Psoas muscle (tissue), 8 donors: ENCODE data around the gene CNRIP1. TPM values are rescaled to one million over a fixed set of nuclear protein-coding genes. Genes with fewer than 3 reads are reported as not detected.

Experiments
- ATAC-seq, 4 donors: fragments of 200-7000 bp; cut with Tn5 transposase; one replicate each; pipeline ENCODE4 v1.9.1; 2020; ENCODE audit warnings: moderate library complexity in 3 of 4, mild to moderate bottlenecking in 2 of 4
- DNase-seq, 2 donors: peaks; one replicate each; pipeline ENCODE4 v3.0.0-alpha.2; 2020
- H3K27ac ChIP-seq: fragments of 200-600 bp; one replicate; pipeline ENCODE4 v1.8.0; 2022
- H3K27me3 ChIP-seq, 3 donors: fragments of 200-600 bp in 1 of 3; one replicate each; pipeline versions ENCODE4 v1.6.1 to v1.8.0; 2013 to 2022; ENCODE audit warnings: low read length in 2 of 3, mild to moderate bottlenecking in 2 of 3, moderate library complexity in 1 of 3; ENCODE audit not compliant: insufficient read depth in 3 of 3
- H3K36me3 ChIP-seq, 2 donors: fragments of 200-600 bp in 1 of 2; one replicate each; pipeline versions ENCODE4 v1.6.1 to v1.8.0; 2013 to 2022; ENCODE audit warnings: low read depth in 1 of 2, mild to moderate bottlenecking in 1 of 2, moderate library complexity in 1 of 2; ENCODE audit not compliant: insufficient read depth in 1 of 2
- H3K4me1 ChIP-seq: fragments of 200-600 bp; one replicate; pipeline ENCODE4 v1.8.0; 2022
- H3K4me3 ChIP-seq: fragments of 200-600 bp; one replicate; pipeline ENCODE4 v1.8.0; 2022; ENCODE audit warnings: mild to moderate bottlenecking
- H3K9me3 ChIP-seq: fragments of 200-600 bp; one replicate; pipeline ENCODE4 v1.8.0; 2022
- CTCF ChIP-seq: fragments of 200-600 bp; IDR thresholded peaks from one replicate; pipeline ENCODE4 v1.8.0; 2022; ENCODE audit warnings: antibody characterized with exemption
- WGBS, 3 donors: extraction: QIAGEN DNeasy Blood & Tissue Kit; methylation state at CpG; one replicate each; pipeline versions ENCODE4 v1.1.6 to v1.1.7; 2013; 5-methylcytosine and 5-hydroxymethylcytosine counted together
- intact Hi-C, 2 donors: fragments of 100-400 bp; cut with DNase I; formaldehyde crosslinking; loops; one replicate each; pipeline versions ENCODE4 v1.11.0 to v1.14.2; 2022
- polyA plus RNA-seq, 3 donors: library from polyadenylated mRNA; stranded (reverse); fragments of 200-250 nt; gene quantifications; one replicate each; pipeline ENCODE4 v1.2.3, GENCODE V29; 2013
- total RNA-seq, 4 donors: library from RNA; stranded (reverse); fragmentation: NEBNext Ultra II Directional in 2 of 4; extraction: Animal tissue kit (Norgen Biotek cat#: 25700) in 2 of 4; gene quantifications; one replicate each; pipeline versions ENCODE4 v1.2.1 to v1.2.4, GENCODE V29; 2021 to 2023
- donor health status: healthy with polysubstance abuse.
- donor health status: DM: no; HTN: no; CAD: no; lungs with moderate emphysema.
- donor health status: Bipolar disorder and iron deficiency.
- donor health status: healthy.
- donor health status: DM: yes; HTN: yes; CAD: no.
- donor health status: DM: no; HTN: no; CAD: no.
- donor health status: DM: no; HTN: no; CAD: no.
- donor health status: DM: yes; HTN: yes; CAD: no.

CNRIP1 gene
- total and polyA plus RNA-seq, 7 donors = 3.5 to 11.7 (median 5.3) TPM

GRCh38 chr2:68333009-68333408, 13.3 kb upstream of the CNRIP1 start:
- DNase-seq (no peak), ATAC-seq (no peak)
- intact Hi-C loops = no loop called here
- H3K4me1 ChIP-seq = no peaks in the 10 kb centered on the region
- WGBS, 3 donors = 84 to 89% (median 88%) methylated on average over 8 of the region's 8 CpGs
- no peak overlapping the region for H3K4me3 ChIP-seq
- no peaks in the 10 kb centered on the region for H3K9me3 ChIP-seq
- TF ChIP-seq CTCF = no peak
- no peak overlapping the region for H3K27ac ChIP-seq
- H3K36me3 ChIP-seq = no peaks in the 10 kb centered on the region
- peaks cover 0 to 2% (median 0%) of the 10 kb centered on the region in 3 donors for H3K27me3 ChIP-seq

- 55 to 71% (median 69%) methylated on average over 2 of the region's 2 CpGs for WGBS, 3 donors
- no peak overlapping the region for H3K27ac ChIP-seq
- H3K9me3 ChIP-seq = no peaks in the 10 kb centered on the region
- no peak for DNase-seq
- ATAC-seq = no peak
- no peak overlapping the region for H3K4me3 ChIP-seq
- no peaks in the 10 kb centered on the region for H3K36me3 ChIP-seq
- H3K4me1 ChIP-seq = no peaks in the 10 kb centered on the region
- intact Hi-C loops = no loop called here
- peaks cover 0 to 2% (median 0%) of the 10 kb centered on the region in 3 donors for H3K27me3 ChIP-seq
- TF ChIP-seq CTCF = no peak
These were observed 10.9 kb upstream of the CNRIP1 start for GRCh38 chr2:68330691-68331090.

- no peak for TF ChIP-seq CTCF
- WGBS, 3 donors = 54 to 71% (median 69%) methylated on average over 5 of the region's 5 CpGs
- no peak for DNase-seq
- H3K36me3 ChIP-seq = no peaks in the 10 kb centered on the region
- H3K4me3 ChIP-seq = no peak overlapping the region
- H3K9me3 ChIP-seq = no peaks in the 10 kb centered on the region
- intact Hi-C loops = no loop called here
- no peak overlapping the region for H3K27ac ChIP-seq
- no peaks in the 10 kb centered on the region for H3K27me3 ChIP-seq
- ATAC-seq = peak in 1 of 4 donors; percentile 27
- H3K4me1 ChIP-seq = no peaks in the 10 kb centered on the region
These were observed 9.2 kb upstream of the CNRIP1 start for GRCh38 chr2:68328901-68329300.

GRCh38 chr2:68325056-68325455, 5.3 kb upstream of the CNRIP1 start:
- Histone ChIP-seq H3K36me3 (no peaks in the 10 kb centered on the region), H3K4me1 (peaks cover 5% of the 10 kb centered on the region), H3K9me3 (no peaks in the 10 kb centered on the region), H3K27me3 (no peaks in the 10 kb centered on the region), H3K27ac (no peak overlapping the region), H3K4me3 (no peak overlapping the region)
- ATAC-seq (no peak), DNase-seq (no peak)
- 76 to 80% (median 78%) methylated on average over 3 of the region's 3 CpGs for WGBS, 3 donors
- no peak for TF ChIP-seq CTCF
- intact Hi-C loops = no loop called here

GRCh38 chr2:68320118-68320641, 431 bp upstream of the CNRIP1 start:
- Histone ChIP-seq H3K27me3 (no peaks in the 10 kb centered on the region), H3K4me3 (peak overlapping the region; percentile 94), H3K36me3 (peaks cover 0 to 19% of the 10 kb centered on the region in 2 donors), H3K27ac (peak overlapping the region; percentile 83), H3K9me3 (no peaks in the 10 kb centered on the region), H3K4me1 (peaks cover 14% of the 10 kb centered on the region)
- intact Hi-C loops = no loop called here
- TF ChIP-seq CTCF = no peak
- WGBS, 3 donors = 2 to 5% (median 3%) methylated on average over 11 of the region's 11 CpGs
- DNase-seq (peak in 1 of 2 donors; percentile 13), ATAC-seq (peak in 3 of 4 donors; percentile 28 to 39 (median 29))
